CD4-positive, alpha-beta T cell treated with Interleukin-10 for 1 hour (primary cell): ENCODE results near the gene UCHL1.

Experiments
- DNase-seq: peaks from one replicate; pipeline ENCODE4 v3.0.0-alpha.2; 2020

UCHL1 gene

GRCh38 chr4:41256740-41257256, at the start of gene UCHL1:
Gene UCHL1 (plus strand): TSS chr4:41256928. CDS start chr4:41256977, 49 bp downstream.
- DNase-seq: no peak

GRCh38 chr4:41207291-41207831, 49.4 kb upstream of the UCHL1 start:
- no peak for DNase-seq

- no peak for DNase-seq
Observed at GRCh38 chr4:41209187-41209586, 47.5 kb upstream of the UCHL1 start.

- DNase-seq: no peak
Observed at GRCh38 chr4:41209901-41210300, 46.8 kb upstream of the UCHL1 start.

GRCh38 chr4:41211951-41212615, 44.6 kb upstream of the UCHL1 start:
- DNase-seq: no peak

GRCh38 chr4:41212616-41213203, 44.0 kb upstream of the UCHL1 start:
- DNase-seq: peak; percentile 8

- no peak for DNase-seq
Observed at GRCh38 chr4:41213625-41214135, 43.0 kb upstream of the UCHL1 start.

GRCh38 chr4:41214136-41214824, 42.4 kb upstream of the UCHL1 start, which contains the start of gene APBB2:
Gene APBB2 (minus strand): TSS chr4:41214542. CDS start chr4:41033254, 181,288 bp downstream.
- peak; percentile 29 for DNase-seq

GRCh38 chr4:41214825-41215146, 41.9 kb upstream of the UCHL1 start:
- DNase-seq: no peak

GRCh38 chr4:41215155-41215554, 41.6 kb upstream of the UCHL1 start:
- DNase-seq: no peak

- DNase-seq: no peak
Observed at GRCh38 chr4:41215969-41216293, 40.8 kb upstream of the UCHL1 start.

- DNase-seq: peak; percentile 25
Observed at GRCh38 chr4:41216294-41217019, 40.3 kb upstream of the UCHL1 start.

GRCh38 chr4:41217020-41217333, 39.8 kb upstream of the UCHL1 start:
- no peak for DNase-seq

GRCh38 chr4:41217374-41217773, 39.4 kb upstream of the UCHL1 start:
- no peak for DNase-seq

- DNase-seq: no peak
Observed at GRCh38 chr4:41218703-41219102, 38.0 kb upstream of the UCHL1 start.

GRCh38 chr4:41219421-41219950, 37.2 kb upstream of the UCHL1 start:
- no peak for DNase-seq

GRCh38 chr4:41221850-41222645, 34.7 kb upstream of the UCHL1 start:
- no peak for DNase-seq

GRCh38 chr4:41227902-41228301, 28.8 kb upstream of the UCHL1 start:
- no peak for DNase-seq

- no peak for DNase-seq
Observed at GRCh38 chr4:41232406-41232805, 24.3 kb upstream of the UCHL1 start.

GRCh38 chr4:41232856-41233255, 23.9 kb upstream of the UCHL1 start:
- no peak for DNase-seq

- DNase-seq: no peak
Observed at GRCh38 chr4:41236032-41236431, 20.7 kb upstream of the UCHL1 start.

GRCh38 chr4:41236508-41236907, 20.2 kb upstream of the UCHL1 start:
- no peak for DNase-seq
